ENCODE data around the gene NRIP1. TPM values are rescaled to one million over a fixed set of nuclear protein-coding genes. Genes with fewer than 3 reads are reported as not detected.

The NRIP1 gene
- total RNA-seq, 1 experiment from 2014 or later = 10.3 TPM

DNA sequence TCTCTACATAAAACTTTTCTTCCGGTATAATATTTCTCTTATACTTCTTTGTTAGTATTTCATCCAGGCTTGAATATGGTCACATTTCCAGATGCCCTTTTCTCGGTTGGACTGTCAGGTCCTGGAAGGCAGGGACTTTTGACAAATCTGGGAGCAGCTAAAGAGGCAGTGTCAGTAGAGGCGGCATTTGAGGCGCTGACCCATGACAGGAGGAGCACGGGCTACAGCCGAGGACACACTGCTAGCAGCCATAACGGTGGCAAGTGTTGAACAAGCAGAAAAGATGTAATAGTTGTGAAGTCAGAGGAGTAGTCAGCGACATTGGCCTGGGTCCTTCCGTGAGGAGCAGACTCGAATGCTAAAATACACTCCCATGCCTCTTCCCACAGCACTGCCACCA, 14.5 kb upstream of the NRIP1 start:
- no peak overlapping the region for H3K4me3 Mint-ChIP-seq
- ChIA-PET POLR2A (no interaction called here), CTCF (no interaction called here)
- H3K4me1 Mint-ChIP-seq = no peaks in the 10 kb centered on the region
- no peak overlapping the region for H3K27ac Mint-ChIP-seq
- DNase-seq (ENCODE audit: low spot score) (no peak), ATAC-seq (no peak)
- no peaks in the 10 kb centered on the region for H3K9me3 Mint-ChIP-seq
- TF ChIP-seq HMGA2 (CRISPR knock-in tag; IDR thresholded peaks at IDR 0.05) (no peak), ZNF232 (CRISPR knock-in tag; IDR thresholded peaks at IDR 0.05) (no peak), NR2C2 (CRISPR knock-in tag; IDR thresholded peaks at IDR 0.05) (no peak), EMX1 (CRISPR knock-in tag; IDR thresholded peaks at IDR 0.05) (no peak), ZNF416 (CRISPR knock-in tag; IDR thresholded peaks at IDR 0.05) (no peak), JUN (CRISPR knock-in tag; IDR thresholded peaks at IDR 0.05) (no peak)
- TF ChIP-seq, protein P1, sequence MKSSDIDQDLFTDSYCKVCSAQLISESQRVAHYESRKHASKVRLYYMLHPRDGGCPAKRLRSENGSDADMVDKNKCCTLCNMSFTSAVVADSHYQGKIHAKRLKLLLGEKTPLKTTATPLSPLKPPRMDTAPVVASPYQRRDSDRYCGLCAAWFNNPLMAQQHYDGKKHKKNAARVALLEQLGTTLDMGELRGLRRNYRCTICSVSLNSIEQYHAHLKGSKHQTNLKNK (CRISPR knock-in tag; IDR thresholded peaks at IDR 0.05) = no peak
- TF ChIP-seq, protein P2, sequence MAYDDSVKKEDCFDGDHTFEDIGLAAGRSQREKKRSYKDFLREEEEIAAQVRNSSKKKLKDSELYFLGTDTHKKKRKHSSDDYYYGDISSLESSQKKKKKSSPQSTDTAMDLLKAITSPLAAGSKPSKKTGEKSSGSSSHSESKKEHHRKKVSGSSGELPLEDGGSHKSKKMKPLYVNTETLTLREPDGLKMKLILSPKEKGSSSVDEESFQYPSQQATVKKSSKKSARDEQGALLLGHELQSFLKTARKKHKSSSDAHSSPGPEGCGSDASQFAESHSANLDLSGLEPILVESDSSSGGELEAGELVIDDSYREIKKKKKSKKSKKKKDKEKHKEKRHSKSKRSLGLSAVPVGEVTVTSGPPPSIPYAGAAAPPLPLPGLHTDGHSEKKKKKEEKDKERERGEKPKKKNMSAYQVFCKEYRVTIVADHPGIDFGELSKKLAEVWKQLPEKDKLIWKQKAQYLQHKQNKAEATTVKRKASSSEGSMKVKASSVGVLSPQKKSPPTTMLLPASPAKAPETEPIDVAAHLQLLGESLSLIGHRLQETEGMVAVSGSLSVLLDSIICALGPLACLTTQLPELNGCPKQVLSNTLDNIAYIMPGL (CRISPR knock-in tag; IDR thresholded peaks at IDR 0.05) = no peak
- TF ChIP-seq, protein P3, sequence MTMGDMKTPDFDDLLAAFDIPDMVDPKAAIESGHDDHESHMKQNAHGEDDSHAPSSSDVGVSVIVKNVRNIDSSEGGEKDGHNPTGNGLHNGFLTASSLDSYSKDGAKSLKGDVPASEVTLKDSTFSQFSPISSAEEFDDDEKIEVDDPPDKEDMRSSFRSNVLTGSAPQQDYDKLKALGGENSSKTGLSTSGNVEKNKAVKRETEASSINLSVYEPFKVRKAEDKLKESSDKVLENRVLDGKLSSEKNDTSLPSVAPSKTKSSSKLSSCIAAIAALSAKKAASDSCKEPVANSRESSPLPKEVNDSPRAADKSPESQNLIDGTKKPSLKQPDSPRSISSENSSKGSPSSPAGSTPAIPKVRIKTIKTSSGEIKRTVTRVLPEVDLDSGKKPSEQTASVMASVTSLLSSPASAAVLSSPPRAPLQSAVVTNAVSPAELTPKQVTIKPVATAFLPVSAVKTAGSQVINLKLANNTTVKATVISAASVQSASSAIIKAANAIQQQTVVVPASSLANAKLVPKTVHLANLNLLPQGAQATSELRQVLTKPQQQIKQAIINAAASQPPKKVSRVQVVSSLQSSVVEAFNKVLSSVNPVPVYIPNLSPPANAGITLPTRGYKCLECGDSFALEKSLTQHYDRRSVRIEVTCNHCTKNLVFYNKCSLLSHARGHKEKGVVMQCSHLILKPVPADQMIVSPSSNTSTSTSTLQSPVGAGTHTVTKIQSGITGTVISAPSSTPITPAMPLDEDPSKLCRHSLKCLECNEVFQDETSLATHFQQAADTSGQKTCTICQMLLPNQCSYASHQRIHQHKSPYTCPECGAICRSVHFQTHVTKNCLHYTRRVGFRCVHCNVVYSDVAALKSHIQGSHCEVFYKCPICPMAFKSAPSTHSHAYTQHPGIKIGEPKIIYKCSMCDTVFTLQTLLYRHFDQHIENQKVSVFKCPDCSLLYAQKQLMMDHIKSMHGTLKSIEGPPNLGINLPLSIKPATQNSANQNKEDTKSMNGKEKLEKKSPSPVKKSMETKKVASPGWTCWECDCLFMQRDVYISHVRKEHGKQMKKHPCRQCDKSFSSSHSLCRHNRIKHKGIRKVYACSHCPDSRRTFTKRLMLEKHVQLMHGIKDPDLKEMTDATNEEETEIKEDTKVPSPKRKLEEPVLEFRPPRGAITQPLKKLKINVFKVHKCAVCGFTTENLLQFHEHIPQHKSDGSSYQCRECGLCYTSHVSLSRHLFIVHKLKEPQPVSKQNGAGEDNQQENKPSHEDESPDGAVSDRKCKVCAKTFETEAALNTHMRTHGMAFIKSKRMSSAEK (CRISPR knock-in tag; IDR thresholded peaks at IDR 0.05; ENCODE audit: borderline replicate concordance) = no peak
- TF ChIP-seq, protein P4, sequence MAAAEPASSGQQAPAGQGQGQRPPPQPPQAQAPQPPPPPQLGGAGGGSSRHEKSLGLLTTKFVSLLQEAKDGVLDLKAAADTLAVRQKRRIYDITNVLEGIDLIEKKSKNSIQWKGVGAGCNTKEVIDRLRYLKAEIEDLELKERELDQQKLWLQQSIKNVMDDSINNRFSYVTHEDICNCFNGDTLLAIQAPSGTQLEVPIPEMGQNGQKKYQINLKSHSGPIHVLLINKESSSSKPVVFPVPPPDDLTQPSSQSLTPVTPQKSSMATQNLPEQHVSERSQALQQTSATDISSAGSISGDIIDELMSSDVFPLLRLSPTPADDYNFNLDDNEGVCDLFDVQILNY (CRISPR knock-in tag; IDR thresholded peaks at IDR 0.05) = no peak
- no peaks in the 10 kb centered on the region for H3K27me3 Mint-ChIP-seq (ENCODE audit: low read depth)
- no peaks in the 10 kb centered on the region for H3K36me3 Mint-ChIP-seq

DNA sequence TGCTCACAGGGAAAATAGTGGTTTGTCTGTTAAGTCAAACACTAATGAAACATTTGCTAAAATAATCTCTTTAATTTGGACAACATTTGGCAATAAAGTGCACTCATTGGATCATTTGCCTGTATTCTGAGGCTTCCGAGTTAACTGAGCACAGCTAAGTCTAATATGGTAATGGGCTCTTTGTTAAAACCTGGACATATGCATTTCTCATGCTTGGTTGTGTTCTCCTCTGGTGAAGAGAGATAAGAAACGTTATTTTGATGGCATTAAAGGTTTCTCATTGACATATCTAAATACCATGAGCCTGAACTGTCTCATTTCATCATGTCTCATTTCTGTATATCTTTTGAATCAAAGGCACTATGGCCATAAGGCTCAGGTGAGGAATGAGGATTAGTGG, 13.4 kb upstream of the NRIP1 start:
- Mint-ChIP-seq H3K4me1 (no peaks in the 10 kb centered on the region), H3K36me3 (no peaks in the 10 kb centered on the region), H3K27me3 (ENCODE audit: low read depth) (no peaks in the 10 kb centered on the region), H3K27ac (no peak overlapping the region), H3K9me3 (no peaks in the 10 kb centered on the region), H3K4me3 (no peak overlapping the region)
- POLR2A ChIA-PET = no interaction called here
- ATAC-seq = no peak
- DNase-seq (ENCODE audit: low spot score) = no peak
- TF ChIP-seq ZNF423 (CRISPR knock-in tag; IDR thresholded peaks at IDR 0.05) (no peak), EMX1 (CRISPR knock-in tag; IDR thresholded peaks at IDR 0.05) (no peak), ESRRA (CRISPR knock-in tag; IDR thresholded peaks at IDR 0.05; ENCODE audit: borderline replicate concordance) (no peak), SOX15 (CRISPR knock-in tag; IDR thresholded peaks at IDR 0.05) (no peak), TEAD4 (CRISPR knock-in tag; IDR thresholded peaks at IDR 0.05) (no peak), TP53 (CRISPR knock-in tag; IDR thresholded peaks at IDR 0.05) (no peak), FOXJ3 (CRISPR knock-in tag; IDR thresholded peaks at IDR 0.05; ENCODE audit: borderline replicate concordance) (no peak)
- TF ChIP-seq, protein P5, sequence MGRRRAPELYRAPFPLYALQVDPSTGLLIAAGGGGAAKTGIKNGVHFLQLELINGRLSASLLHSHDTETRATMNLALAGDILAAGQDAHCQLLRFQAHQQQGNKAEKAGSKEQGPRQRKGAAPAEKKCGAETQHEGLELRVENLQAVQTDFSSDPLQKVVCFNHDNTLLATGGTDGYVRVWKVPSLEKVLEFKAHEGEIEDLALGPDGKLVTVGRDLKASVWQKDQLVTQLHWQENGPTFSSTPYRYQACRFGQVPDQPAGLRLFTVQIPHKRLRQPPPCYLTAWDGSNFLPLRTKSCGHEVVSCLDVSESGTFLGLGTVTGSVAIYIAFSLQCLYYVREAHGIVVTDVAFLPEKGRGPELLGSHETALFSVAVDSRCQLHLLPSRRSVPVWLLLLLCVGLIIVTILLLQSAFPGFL (CRISPR knock-in tag; IDR thresholded peaks at IDR 0.05; ENCODE audit: borderline replicate concordance) = no peak
- TF ChIP-seq, protein P6, sequence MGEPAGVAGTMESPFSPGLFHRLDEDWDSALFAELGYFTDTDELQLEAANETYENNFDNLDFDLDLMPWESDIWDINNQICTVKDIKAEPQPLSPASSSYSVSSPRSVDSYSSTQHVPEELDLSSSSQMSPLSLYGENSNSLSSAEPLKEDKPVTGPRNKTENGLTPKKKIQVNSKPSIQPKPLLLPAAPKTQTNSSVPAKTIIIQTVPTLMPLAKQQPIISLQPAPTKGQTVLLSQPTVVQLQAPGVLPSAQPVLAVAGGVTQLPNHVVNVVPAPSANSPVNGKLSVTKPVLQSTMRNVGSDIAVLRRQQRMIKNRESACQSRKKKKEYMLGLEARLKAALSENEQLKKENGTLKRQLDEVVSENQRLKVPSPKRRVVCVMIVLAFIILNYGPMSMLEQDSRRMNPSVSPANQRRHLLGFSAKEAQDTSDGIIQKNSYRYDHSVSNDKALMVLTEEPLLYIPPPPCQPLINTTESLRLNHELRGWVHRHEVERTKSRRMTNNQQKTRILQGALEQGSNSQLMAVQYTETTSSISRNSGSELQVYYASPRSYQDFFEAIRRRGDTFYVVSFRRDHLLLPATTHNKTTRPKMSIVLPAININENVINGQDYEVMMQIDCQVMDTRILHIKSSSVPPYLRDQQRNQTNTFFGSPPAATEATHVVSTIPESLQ (CRISPR knock-in tag; IDR thresholded peaks at IDR 0.05) = no peak
- CTCF ChIA-PET = no interaction called here
